HEK293 (cell line): ENCODE measurements around the gene POLD4.

ENCODE experiments used
- CTCF ChIA-PET: fragments of 350-600 bp; formaldehyde crosslinking; extraction: SDS; loops from one replicate; lab custom pipeline; 2021; ENCODE audit warnings: antibody characterized with exemption; lab: Yijun Ruan, JAX
- POLR2A ChIA-PET: fragments of 300-600 bp; formaldehyde crosslinking; extraction: SDS; loops from one replicate; lab custom pipeline; 2020; ENCODE audit warnings: antibody characterized with exemption, inconsistent platforms; lab: Yijun Ruan, JAX
- H3K27ac ChIP-seq: fragments of 200-500 bp; sonication (Bioruptor generic); 2 replicates; pipeline ENCODE4 v1.5.1; 2014; ENCODE audit warnings: low read depth, low read length, control low read depth, inconsistent platforms; ENCODE audit errors: extremely low read depth
- H3K36me3 ChIP-seq, 2 experiments: fragments of 200-500 bp in 1 of 2; sonication (Bioruptor generic) in 1 of 2; 1 replicate in 1 of 2; 2 replicates in 1 of 2; pipeline ENCODE4 v1.5.1; 2014 to 2017; ENCODE audit warnings: inconsistent platforms in 2 of 2, low read length in 2 of 2; ENCODE audit not compliant: control insufficient read depth in 2 of 2, insufficient read depth in 1 of 2
- H3K4me1 ChIP-seq: fragments of 200-500 bp; sonication (Bioruptor generic); 2 replicates; pipeline ENCODE4 v1.5.1; 2014; ENCODE audit warnings: mild to moderate bottlenecking, low read length, inconsistent platforms; ENCODE audit not compliant: control insufficient read depth, insufficient read depth
- H3K4me3 ChIP-seq: 2 replicates; pipeline ENCODE4 v1.5.1; 2011; ENCODE audit warnings: low read depth, mild to moderate bottlenecking, control low read depth, low read length, moderate library complexity
- H3K9me3 ChIP-seq: fragments of 200-500 bp; sonication (Bioruptor generic); 2 replicates; pipeline ENCODE4 v1.5.1; 2014; ENCODE audit warnings: low read depth, low read length, inconsistent platforms; ENCODE audit not compliant: control insufficient read depth, insufficient read depth
- EGR2 ChIP-seq: fragments of 450-650 bp; formaldehyde crosslinking; IDR thresholded peaks from 2 replicates; pipeline ENCODE4 v1.5.1; 2016; ENCODE audit warnings: low read depth, missing biosample characterization, missing genetic modification characterization
- ELK4 ChIP-seq: IDR thresholded peaks from 2 replicates; pipeline ENCODE4 v1.6.1; 2011; ENCODE audit warnings: mild to moderate bottlenecking, low read depth, low read length, borderline replicate concordance
- FEZF1 ChIP-seq: fragments of 450-650 bp; formaldehyde crosslinking; IDR thresholded peaks from 2 replicates; pipeline ENCODE4 v1.5.1; 2016; ENCODE audit warnings: missing biosample characterization, missing genetic modification characterization
- GLI2 ChIP-seq: fragments of 450-650 bp; formaldehyde crosslinking; IDR thresholded peaks from 2 replicates; pipeline ENCODE4; 2017; ENCODE audit warnings: missing biosample characterization, missing genetic modification characterization, low read depth, borderline replicate concordance
- GLIS2 ChIP-seq: fragments of 450-650 bp; formaldehyde crosslinking; IDR thresholded peaks from 2 replicates; pipeline ENCODE4 v1.5.1; 2016; ENCODE audit warnings: missing biosample characterization, missing genetic modification characterization
- HIC1 ChIP-seq: fragments of 450-650 bp; formaldehyde crosslinking; IDR thresholded peaks from 2 replicates; pipeline ENCODE4 v1.5.1; 2016; ENCODE audit warnings: missing biosample characterization, missing genetic modification characterization
- KLF7 ChIP-seq: fragments of 450-650 bp; formaldehyde crosslinking; IDR thresholded peaks from 2 replicates; pipeline ENCODE4 v1.5.1; 2016; ENCODE audit warnings: missing biosample characterization, missing genetic modification characterization, borderline replicate concordance
- MYNN ChIP-seq: fragments of 450-650 bp; formaldehyde crosslinking; IDR thresholded peaks from 2 replicates; pipeline ENCODE4 v1.5.1; 2016; ENCODE audit warnings: missing biosample characterization, missing genetic modification characterization, borderline replicate concordance
- OVOL3 ChIP-seq: fragments of 450-650 bp; formaldehyde crosslinking; IDR thresholded peaks from 2 replicates; pipeline ENCODE4 v1.5.1; 2016; ENCODE audit warnings: missing biosample characterization, missing genetic modification characterization
- RBAK ChIP-seq: fragments of 450-650 bp; formaldehyde crosslinking; IDR thresholded peaks from 2 replicates; pipeline ENCODE4 v1.5.1; 2016; ENCODE audit warnings: missing biosample characterization, missing genetic modification characterization
- SP3 ChIP-seq: fragments of 450-650 bp; formaldehyde crosslinking; IDR thresholded peaks from 2 replicates; pipeline ENCODE4 v1.5.1; 2016; ENCODE audit warnings: missing biosample characterization, missing genetic modification characterization
- ZBTB21 ChIP-seq: fragments of 450-650 bp; formaldehyde crosslinking; IDR thresholded peaks from 2 replicates; pipeline ENCODE4 v1.5.1; 2017; ENCODE audit warnings: missing biosample characterization, missing genetic modification characterization
- ZBTB48 ChIP-seq: fragments of 450-650 bp; formaldehyde crosslinking; IDR thresholded peaks from 2 replicates; pipeline ENCODE4 v1.5.1; 2016; ENCODE audit warnings: missing biosample characterization, missing genetic modification characterization
- ZBTB49 ChIP-seq: fragments of 450-650 bp; formaldehyde crosslinking; IDR thresholded peaks from 2 replicates; pipeline ENCODE4 v1.5.1; 2016; ENCODE audit warnings: missing biosample characterization, missing genetic modification characterization, low read depth
- ZEB2 ChIP-seq: fragments of 450-650 bp; formaldehyde crosslinking; IDR thresholded peaks from 2 replicates; pipeline ENCODE4 v1.5.1; 2016; ENCODE audit warnings: missing biosample characterization, missing genetic modification characterization
- ZFP37 ChIP-seq: fragments of 450-650 bp; formaldehyde crosslinking; IDR thresholded peaks from 2 replicates; pipeline ENCODE4 v1.5.1; 2016; ENCODE audit warnings: missing biosample characterization, missing genetic modification characterization
- ZNF138 ChIP-seq: fragments of 450-650 bp; formaldehyde crosslinking; IDR thresholded peaks from 2 replicates; pipeline ENCODE4 v1.5.1; 2016; ENCODE audit warnings: missing biosample characterization, missing genetic modification characterization, borderline replicate concordance
- ZNF19 ChIP-seq: fragments of 450-650 bp; formaldehyde crosslinking; IDR thresholded peaks from 2 replicates; pipeline ENCODE4; 2016; ENCODE audit warnings: missing biosample characterization, missing genetic modification characterization, low read depth
- ZNF341 ChIP-seq: fragments of 450-650 bp; formaldehyde crosslinking; IDR thresholded peaks from 2 replicates; pipeline ENCODE4; 2016; ENCODE audit warnings: low read depth, missing biosample characterization, missing genetic modification characterization
- ZNF362 ChIP-seq: fragments of 450-650 bp; formaldehyde crosslinking; IDR thresholded peaks from 2 replicates; pipeline ENCODE4 v1.5.1; 2016; ENCODE audit warnings: missing biosample characterization, missing genetic modification characterization
- ZNF394 ChIP-seq: fragments of 450-650 bp; formaldehyde crosslinking; IDR thresholded peaks from 2 replicates; pipeline ENCODE4 v1.5.1; 2016; ENCODE audit warnings: missing biosample characterization, missing genetic modification characterization, mild to moderate bottlenecking, moderate library complexity, borderline replicate concordance
- ZNF423 ChIP-seq: fragments of 450-650 bp; formaldehyde crosslinking; IDR thresholded peaks from 2 replicates; pipeline ENCODE4 v1.5.1; 2016; ENCODE audit warnings: missing biosample characterization, missing genetic modification characterization
- ZNF433 ChIP-seq: fragments of 450-650 bp; formaldehyde crosslinking; IDR thresholded peaks from 2 replicates; pipeline ENCODE4 v1.5.1; 2016; ENCODE audit warnings: missing biosample characterization, missing genetic modification characterization, low read depth
- ZNF521 ChIP-seq: fragments of 450-650 bp; formaldehyde crosslinking; IDR thresholded peaks from 2 replicates; pipeline ENCODE4 v1.5.1; 2017; ENCODE audit warnings: missing biosample characterization, mild to moderate bottlenecking, missing genetic modification characterization
- ZNF529 ChIP-seq: fragments of 450-650 bp; formaldehyde crosslinking; IDR thresholded peaks from 2 replicates; pipeline ENCODE4 v1.5.1; 2017; ENCODE audit warnings: missing genetic modification characterization, missing biosample characterization; ENCODE audit not compliant: insufficient replicate concordance
- ZNF626 ChIP-seq: fragments of 450-650 bp; sonication (Bioruptor Pico); formaldehyde crosslinking; IDR thresholded peaks from 2 replicates; pipeline ENCODE4 v1.5.1; 2018; ENCODE audit warnings: missing biosample characterization, missing genetic modification characterization, inconsistent platforms
- ZNF629 ChIP-seq: fragments of 450-650 bp; formaldehyde crosslinking; IDR thresholded peaks from 2 replicates; pipeline ENCODE4 v1.5.1; 2017; ENCODE audit warnings: missing biosample characterization, missing genetic modification characterization
- ZNF670 ChIP-seq: fragments of 450-650 bp; formaldehyde crosslinking; IDR thresholded peaks from 2 replicates; pipeline ENCODE4 v1.5.1; 2016; ENCODE audit warnings: missing biosample characterization, missing genetic modification characterization, low read depth
- ZNF792 ChIP-seq: fragments of 450-650 bp; formaldehyde crosslinking; IDR thresholded peaks from 2 replicates; pipeline ENCODE4 v1.5.1; 2016; ENCODE audit warnings: missing biosample characterization, missing genetic modification characterization

The POLD4 gene

GRCh38 chr11:67349036-67349435 lies 4.3 kb downstream of the POLD4 start (continued):
- TF ChIP-seq ELK4: no peak
- no peak for TF ChIP-seq ZBTB21 (tag by site-specific recombination)
- TF ChIP-seq GLIS2 (tag by site-specific recombination): no peak
- TF ChIP-seq ZBTB49: no peak
- no peak for TF ChIP-seq OVOL3 (tag by site-specific recombination)
- TF ChIP-seq ZNF792 (tag by site-specific recombination): no peak
- no peak for TF ChIP-seq ZNF670 (tag by site-specific recombination)
- no peak for TF ChIP-seq ZNF433
- TF ChIP-seq MYNN (tag by site-specific recombination): no peak

GRCh38 chr11:67347964-67348749 lies 5.2 kb downstream of the POLD4 start:
- no peak overlapping the region for H3K4me3 ChIP-seq
- ChIA-PET POLR2A (interaction anchor here (1.3 kb wide), 1 partner anchor 22 kb away, joined by 4 read pairs; no protein-coding TSS in a partner anchor), CTCF (interaction anchor here (0.7 to 30.4 kb wide), 6 partner anchors 7 to 461 kb away, joined by 3 to 898 read pairs (median 23); partner anchors contain the start of genes CLCF1, POLD4 and RAD9A)
- TF ChIP-seq ZNF19 (tag by site-specific recombination) (no peak), ZEB2 (tag by site-specific recombination) (no peak), ZNF629 (no peak), HIC1 (tag by site-specific recombination) (no peak), ZBTB48 (tag by site-specific recombination) (no peak), KLF7 (no peak), ZNF394 (tag by site-specific recombination) (no peak), ZNF423 (tag by site-specific recombination) (no peak), FEZF1 (tag by site-specific recombination) (no peak), ZNF521 (tag by site-specific recombination) (no peak), RBAK (tag by site-specific recombination) (no peak), ZNF341 (tag by site-specific recombination) (no peak), GLI2 (tag by site-specific recombination) (no peak), ZNF626 (tag by site-specific recombination) (no peak), SP3 (tag by site-specific recombination) (no peak), EGR2 (tag by site-specific recombination) (no peak), ZNF362 (no peak), ZNF529 (tag by site-specific recombination) (no peak), ZNF138 (no peak), ZFP37 (tag by site-specific recombination) (no peak)
- no peaks in the 10 kb centered on the region for H3K36me3 ChIP-seq
- no peaks in the 10 kb centered on the region for H3K9me3 ChIP-seq
- no peak overlapping the region for H3K27ac ChIP-seq
- no peaks in the 10 kb centered on the region for H3K4me1 ChIP-seq
